Lower leg skin (tissue), 4 donors: Measurements from ENCODE around the gene RNF19B. TPM values are rescaled to one million over a fixed set of nuclear protein-coding genes. Genes with fewer than 3 reads are reported as not detected.

Experiments used
- DNase-seq, 2 donors: peaks; one replicate each; pipeline ENCODE4 v3.0.0-alpha.2; 2019; ENCODE audit warnings: low spot score in 2 of 2
- H3K4me3 ChIP-seq: fragments of 200-600 bp; sonication (generic); 2 replicates; pipeline ENCODE4 v1.5.1; 2017; ENCODE audit warnings: mild to moderate bottlenecking, low read depth; ENCODE audit not compliant: poor library complexity, severe bottlenecking
- POLR2A ChIP-seq, 2 donors: fragments of 450-650 bp; IDR thresholded peaks; one replicate each; pipeline ENCODE4 v1.6.1; 2016 to 2017; ENCODE audit warnings: antibody characterized with exemption in 2 of 2, mild to moderate bottlenecking in 1 of 2, moderate library complexity in 1 of 2
- WGBS, 2 donors: methylation state at CpG; one replicate each; pipeline ENCODE4 v1.1.5; 2018; 5-methylcytosine and 5-hydroxymethylcytosine counted together
- intact Hi-C: fragments of 100-400 bp; cut with DNase I; formaldehyde crosslinking; loops from one replicate; pipeline ENCODE4 v1.15.0; 2023; ENCODE audit warnings: low total_unique reads
- total RNA-seq, 4 donors: library from RNA; depleted of rRNA; stranded (reverse); fragments of >200 nt; gene quantifications; one replicate each; pipeline ENCODE4 v1.1.0, GENCODE V29; 2016
- TF ChIP-seq, protein P1 (sequence below), 3 donors: fragments of 450-650 bp; IDR thresholded peaks; one replicate each; pipeline ENCODE4 v1.5.1; 2016; ENCODE audit warnings: antibody characterized with exemption in 3 of 3, mild to moderate bottlenecking in 3 of 3, moderate library complexity in 2 of 3

RNF19B gene
- total RNA-seq, 4 donors from 2014 or later, result 29.5 to 42.6 (median 37.5) TPM

DNA sequence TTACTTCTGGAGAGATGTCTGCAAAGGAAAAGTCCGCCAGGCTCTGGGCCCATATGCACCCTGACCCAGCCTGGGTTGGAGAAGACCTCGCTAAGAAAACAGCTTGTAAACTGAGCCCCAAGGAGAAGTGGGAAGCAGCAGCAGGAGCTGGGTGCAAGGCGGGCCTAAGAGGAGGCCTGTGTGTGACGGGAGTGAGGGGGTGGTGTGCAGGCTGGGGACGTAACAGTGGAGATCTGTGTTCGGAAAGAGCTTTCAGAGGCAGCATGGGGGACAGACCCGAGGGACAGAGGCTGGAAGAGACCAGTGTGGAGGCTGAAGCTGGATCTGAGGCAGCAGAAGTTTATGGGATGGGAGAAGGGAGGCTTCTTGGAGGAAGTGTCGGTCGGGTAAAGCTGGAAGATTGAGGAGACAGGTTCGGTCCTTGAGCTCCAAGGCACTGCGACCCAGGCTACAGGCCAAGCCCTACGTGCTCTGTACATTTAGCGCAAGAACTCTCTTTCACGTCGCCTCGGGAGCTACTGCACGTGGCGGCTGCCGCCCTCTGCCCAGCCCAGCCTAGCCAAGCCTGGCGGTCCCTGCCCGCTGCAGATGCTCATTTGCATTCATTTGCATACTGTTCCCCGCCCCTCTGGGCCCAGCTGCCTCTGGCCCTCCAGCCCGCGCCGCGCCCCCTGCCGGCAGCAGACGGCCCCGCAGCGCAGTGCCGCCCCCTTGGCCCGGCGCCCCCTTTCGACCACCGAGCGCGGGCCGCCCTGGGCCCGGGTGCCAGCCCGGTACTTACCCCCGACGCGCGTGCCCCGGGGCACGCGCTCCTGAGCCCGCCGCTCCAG lies 72.0 kb downstream of the RNF19B start:
- H3K4me3 ChIP-seq, result no peak overlapping the region
- no peak for DNase-seq
- no peak for TF ChIP-seq POLR2A (IDR thresholded peaks at IDR 0.05)
- TF ChIP-seq, protein P1, sequence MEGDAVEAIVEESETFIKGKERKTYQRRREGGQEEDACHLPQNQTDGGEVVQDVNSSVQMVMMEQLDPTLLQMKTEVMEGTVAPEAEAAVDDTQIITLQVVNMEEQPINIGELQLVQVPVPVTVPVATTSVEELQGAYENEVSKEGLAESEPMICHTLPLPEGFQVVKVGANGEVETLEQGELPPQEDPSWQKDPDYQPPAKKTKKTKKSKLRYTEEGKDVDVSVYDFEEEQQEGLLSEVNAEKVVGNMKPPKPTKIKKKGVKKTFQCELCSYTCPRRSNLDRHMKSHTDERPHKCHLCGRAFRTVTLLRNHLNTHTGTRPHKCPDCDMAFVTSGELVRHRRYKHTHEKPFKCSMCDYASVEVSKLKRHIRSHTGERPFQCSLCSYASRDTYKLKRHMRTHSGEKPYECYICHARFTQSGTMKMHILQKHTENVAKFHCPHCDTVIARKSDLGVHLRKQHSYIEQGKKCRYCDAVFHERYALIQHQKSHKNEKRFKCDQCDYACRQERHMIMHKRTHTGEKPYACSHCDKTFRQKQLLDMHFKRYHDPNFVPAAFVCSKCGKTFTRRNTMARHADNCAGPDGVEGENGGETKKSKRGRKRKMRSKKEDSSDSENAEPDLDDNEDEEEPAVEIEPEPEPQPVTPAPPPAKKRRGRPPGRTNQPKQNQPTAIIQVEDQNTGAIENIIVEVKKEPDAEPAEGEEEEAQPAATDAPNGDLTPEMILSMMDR (IDR thresholded peaks at IDR 0.05), result no peak
- 22 to 25% methylated on average over 31 to 46 of the region's 49 CpGs for WGBS, 2 donors
- intact Hi-C loops, result no loop called here

DNA sequence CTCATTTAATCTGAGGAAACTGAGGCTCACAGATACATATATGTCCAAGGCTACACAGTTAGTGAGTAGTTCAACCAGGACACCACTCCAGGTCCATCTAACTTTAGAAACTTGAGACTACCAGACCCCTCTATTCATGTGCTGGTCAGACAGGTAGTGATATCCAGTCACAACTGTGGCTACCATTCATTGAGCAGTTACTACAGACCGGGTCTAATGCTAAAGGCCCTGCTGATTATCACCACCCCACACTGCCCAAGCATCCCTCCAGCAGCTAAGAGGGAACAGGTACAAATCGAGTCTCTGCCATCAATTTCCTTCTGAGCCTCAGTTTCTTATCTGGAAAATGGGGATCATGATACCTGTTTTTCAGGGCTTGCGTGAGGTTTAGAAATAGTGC lies 73.0 kb downstream of the RNF19B start:
- WGBS, 2 donors, result 94 to 96% methylated on average over 3 of the region's 3 CpGs
- no peak overlapping the region for H3K4me3 ChIP-seq
- TF ChIP-seq, protein P1 (IDR thresholded peaks at IDR 0.05), result no peak
- TF ChIP-seq POLR2A (IDR thresholded peaks at IDR 0.05), result no peak
- no peak for DNase-seq
- intact Hi-C loops, result no loop called here

DNA sequence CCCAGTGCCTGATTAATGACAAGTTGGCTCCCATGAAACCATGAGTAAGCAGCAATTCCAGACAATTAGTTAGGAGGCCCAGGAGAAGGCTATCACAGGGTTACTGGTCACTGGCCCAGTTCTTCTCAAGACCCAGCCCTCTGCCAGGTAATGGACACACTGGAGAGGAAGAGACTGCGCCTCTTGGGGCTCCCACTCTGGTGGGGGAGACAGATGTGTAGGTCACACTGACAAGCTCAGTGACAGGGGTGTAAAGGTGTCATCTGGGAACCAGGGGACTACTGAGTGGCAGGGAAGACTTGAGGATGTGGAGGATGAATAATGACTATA lies 73.4 kb downstream of the RNF19B start:
- intact Hi-C loops, result no loop called here
- TF ChIP-seq POLR2A (IDR thresholded peaks at IDR 0.05), result no peak
- TF ChIP-seq, protein P1 (IDR thresholded peaks at IDR 0.05), result no peak
- H3K4me3 ChIP-seq, result no peak overlapping the region
- no peak for DNase-seq
- 100% methylated on average over 1 of the region's 1 CpG for WGBS, 2 donors

DNA sequence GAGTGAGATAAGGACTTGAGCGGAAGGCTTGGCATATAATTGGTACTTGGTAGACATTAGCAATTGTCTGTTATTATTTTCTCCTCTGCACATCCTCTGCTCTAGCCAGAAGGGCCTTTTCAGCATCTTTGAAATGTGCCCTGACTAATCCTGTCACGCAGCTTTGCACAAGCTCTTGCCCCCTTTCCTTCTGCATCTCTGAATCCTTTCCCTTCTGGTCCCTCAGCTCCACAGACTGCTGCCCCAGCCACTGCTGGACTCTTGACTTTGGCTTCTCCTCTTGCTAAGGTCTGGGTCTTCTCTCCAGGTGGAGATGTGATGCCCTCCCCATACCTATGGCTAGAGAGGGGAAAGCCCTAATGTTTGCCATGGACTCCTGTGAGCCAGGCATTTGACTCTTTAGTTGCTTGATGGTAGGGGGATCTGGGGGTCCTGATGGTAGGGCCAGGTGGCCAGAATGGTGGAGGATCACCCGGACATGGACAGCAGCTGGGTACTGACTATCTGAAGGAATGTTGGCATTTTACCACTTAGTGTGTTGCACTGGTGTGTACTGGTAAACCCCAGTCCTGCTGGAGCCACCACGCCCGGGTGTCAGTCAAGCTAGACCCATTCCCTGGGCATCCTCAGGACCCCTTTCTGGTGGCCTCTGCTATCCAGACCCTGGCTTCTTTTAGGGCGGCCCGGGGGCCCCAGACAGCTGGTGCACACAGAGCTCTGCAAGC lies 73.9 kb downstream of the RNF19B start:
- intact Hi-C loops, result no loop called here
- WGBS, 2 donors, result 77 to 87% methylated on average over 7 of the region's 7 CpGs
- DNase-seq, result no peak

DNA sequence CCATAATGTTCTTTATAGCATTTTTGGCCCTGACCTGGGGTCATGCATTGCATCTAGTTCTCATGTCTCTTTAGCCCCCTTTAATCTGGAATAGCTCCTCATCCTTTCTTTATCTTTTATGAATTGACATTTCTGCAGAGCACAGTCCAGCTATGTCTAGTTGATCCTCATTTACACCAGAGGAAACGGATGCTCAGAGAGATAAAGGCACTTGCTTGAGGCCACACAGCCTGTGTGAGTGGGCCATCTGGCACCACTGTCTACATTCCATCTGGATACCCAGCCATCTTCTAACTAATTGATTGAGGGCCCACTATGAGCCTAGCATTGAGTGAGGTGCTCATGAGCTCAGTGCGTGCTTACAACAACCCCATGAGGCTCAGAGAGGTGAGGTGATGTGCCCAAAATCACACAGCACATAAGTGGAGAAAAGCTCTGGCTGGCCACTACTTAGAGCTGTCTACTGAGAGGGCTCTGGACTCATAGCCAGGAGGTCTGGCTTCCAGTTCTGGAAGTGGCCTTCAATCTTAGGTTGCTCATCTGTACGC lies 74.8 kb downstream of the RNF19B start:
- DNase-seq, result no peak
- TF ChIP-seq, protein P1 (IDR thresholded peaks at IDR 0.05), result no peak
- no peak for TF ChIP-seq POLR2A (IDR thresholded peaks at IDR 0.05)
- WGBS, 2 donors, result 92 to 97% methylated on average over 3 of the region's 3 CpGs
- intact Hi-C loops, result no loop called here
- H3K4me3 ChIP-seq, result no peak overlapping the region

More for the DNA sequence above, 73.9 kb downstream of the RNF19B start:
- TF ChIP-seq, protein P1 (IDR thresholded peaks at IDR 0.05), result no peak
- TF ChIP-seq POLR2A (IDR thresholded peaks at IDR 0.05), result no peak
- no peak overlapping the region for H3K4me3 ChIP-seq
